ENCODE results near the gene TTC31.
A peak's percentile ranks its signal among the peaks of the same experiment; 100 is the strongest.

Gene TTC31

DNA sequence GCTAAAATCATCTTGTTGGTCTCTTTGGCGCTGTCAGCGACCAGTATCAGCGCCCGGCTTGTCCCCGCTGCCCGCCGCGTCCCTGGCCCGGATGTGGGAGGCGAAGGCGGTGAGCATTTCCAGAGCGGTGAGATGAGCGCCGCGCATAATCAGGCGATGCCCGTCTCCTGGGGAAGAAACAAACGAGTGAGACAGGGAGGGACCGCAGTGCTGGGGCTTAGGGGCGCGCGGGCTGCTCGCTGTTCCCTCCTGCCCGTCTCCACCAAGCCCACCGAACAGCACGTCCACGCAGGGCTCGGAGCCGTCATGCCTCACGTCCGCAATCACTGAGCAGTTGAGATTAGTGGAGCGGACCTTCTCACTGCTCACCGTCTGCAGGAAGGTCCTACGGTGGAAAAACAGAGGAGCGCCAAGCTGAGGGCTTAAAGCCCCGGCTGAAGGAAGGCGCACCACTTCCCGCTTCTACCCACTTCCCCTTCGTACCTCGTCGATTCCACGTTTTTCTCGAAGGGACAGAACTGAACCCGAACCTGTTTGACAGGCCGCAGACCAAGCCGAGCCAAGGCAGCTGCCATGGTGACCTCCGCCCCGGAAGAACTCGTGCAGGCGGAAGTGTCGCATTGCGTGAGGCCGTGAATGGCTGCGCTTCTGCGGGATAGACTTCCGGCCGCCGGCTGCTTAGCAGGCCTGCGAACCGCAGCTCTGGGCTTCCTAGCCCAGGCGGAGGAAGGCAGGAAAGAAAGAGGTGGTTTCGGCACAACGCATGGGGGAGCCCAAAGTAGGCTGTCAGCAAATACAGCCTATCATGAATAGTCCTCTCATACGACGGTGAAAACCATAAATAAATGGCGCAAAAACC, 10.6 kb upstream of the TTC31 start, which contains the start of gene MRPL53:
Gene MRPL53, minus strand, starts transcription at position 595 of the 859 bp plus-strand sequence. Its CDS starts 20 bp downstream, at position 575.
- peak; percentile 88 for DNase-seq (ENCODE audit: extremely low spot score)
- POLR2A ChIA-PET = interaction anchor here (0.8 to 2.3 kb wide), 3 partner anchors 10 to 66 kb away, joined by 3 to 8 read pairs (median 4); partner anchors contain the start of genes CCDC142, TTC31 and WBP1
- CTCF ChIA-PET = interaction anchor here (1.0 to 4.1 kb wide), 6 partner anchors 10 to 114 kb away, joined by 3 to 27 read pairs (median 14); partner anchors contain the start of genes CCDC142, INO80B, TTC31 and WBP1
- TF ChIP-seq, protein P1, sequence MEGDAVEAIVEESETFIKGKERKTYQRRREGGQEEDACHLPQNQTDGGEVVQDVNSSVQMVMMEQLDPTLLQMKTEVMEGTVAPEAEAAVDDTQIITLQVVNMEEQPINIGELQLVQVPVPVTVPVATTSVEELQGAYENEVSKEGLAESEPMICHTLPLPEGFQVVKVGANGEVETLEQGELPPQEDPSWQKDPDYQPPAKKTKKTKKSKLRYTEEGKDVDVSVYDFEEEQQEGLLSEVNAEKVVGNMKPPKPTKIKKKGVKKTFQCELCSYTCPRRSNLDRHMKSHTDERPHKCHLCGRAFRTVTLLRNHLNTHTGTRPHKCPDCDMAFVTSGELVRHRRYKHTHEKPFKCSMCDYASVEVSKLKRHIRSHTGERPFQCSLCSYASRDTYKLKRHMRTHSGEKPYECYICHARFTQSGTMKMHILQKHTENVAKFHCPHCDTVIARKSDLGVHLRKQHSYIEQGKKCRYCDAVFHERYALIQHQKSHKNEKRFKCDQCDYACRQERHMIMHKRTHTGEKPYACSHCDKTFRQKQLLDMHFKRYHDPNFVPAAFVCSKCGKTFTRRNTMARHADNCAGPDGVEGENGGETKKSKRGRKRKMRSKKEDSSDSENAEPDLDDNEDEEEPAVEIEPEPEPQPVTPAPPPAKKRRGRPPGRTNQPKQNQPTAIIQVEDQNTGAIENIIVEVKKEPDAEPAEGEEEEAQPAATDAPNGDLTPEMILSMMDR (IDR thresholded peaks at IDR 0.05; ENCODE audit: control extremely low read depth, extremely low read depth, low read depth, missing control alignments) = no peak

DNA sequence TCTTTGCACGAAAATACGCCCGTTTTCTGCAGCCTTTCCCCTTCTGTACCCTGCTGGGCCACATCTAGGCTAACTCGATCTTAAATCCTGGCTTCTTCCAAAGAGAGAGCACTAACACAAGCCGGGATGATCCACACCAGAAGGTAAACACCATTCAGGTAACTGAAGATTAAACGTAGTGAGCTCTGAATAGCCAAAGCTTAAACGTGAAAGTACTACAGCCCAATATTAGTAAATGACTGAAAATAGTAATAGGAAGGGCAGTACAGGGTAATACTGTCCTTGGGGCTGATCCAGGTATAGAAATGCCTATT, 10.0 kb upstream of the TTC31 start:
- TF ChIP-seq, protein P1 (IDR thresholded peaks at IDR 0.05; ENCODE audit: control extremely low read depth, extremely low read depth, low read depth, missing control alignments) = no peak
- no peak for DNase-seq (ENCODE audit: extremely low spot score)
- CTCF ChIA-PET = interaction anchor here (1.0 to 4.1 kb wide), 6 partner anchors 9 to 114 kb away, joined by 3 to 27 read pairs (median 14); partner anchors contain the start of genes CCDC142, INO80B, TTC31 and WBP1
- POLR2A ChIA-PET = interaction anchor here (0.8 to 2.3 kb wide), 2 partner anchors 15 to 66 kb away, joined by 3 to 8 read pairs; partner anchors contain the start of gene WBP1

DNA sequence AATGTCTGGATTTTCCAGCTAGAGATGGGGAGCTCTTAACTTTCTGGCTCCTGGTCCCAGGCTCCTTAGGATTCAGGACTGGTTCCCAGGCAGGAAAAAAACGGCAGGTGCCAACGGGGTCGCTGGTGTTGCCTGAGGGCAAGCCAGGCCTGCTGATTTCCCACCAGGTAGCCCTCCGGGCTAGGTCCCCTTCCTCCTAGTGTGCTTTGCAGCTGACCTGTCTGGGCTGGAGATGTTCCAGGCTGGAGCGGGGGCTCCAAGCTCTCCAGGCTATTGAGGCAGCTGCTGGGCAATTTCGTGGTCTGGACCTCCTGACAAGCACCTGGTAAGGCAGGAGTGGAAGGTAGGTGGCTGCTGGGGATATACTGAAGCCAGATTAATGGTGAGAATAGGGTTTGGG, 8.4 kb upstream of the TTC31 start:
- TF ChIP-seq, protein P1 (IDR thresholded peaks at IDR 0.05; ENCODE audit: control extremely low read depth, extremely low read depth, low read depth, missing control alignments) = no peak
- ChIA-PET POLR2A (interaction anchor here (0.7 to 0.8 kb wide), 2 partner anchors 16 to 19 kb away, joined by 3 to 4 read pairs; partner anchors contain the start of gene WBP1), CTCF (interaction anchor here (1.1 to 4.1 kb wide), 15 partner anchors 9 to 652 kb away, joined by 3 to 27 read pairs (median 5); partner anchors contain the start of genes CCDC142, INO80B, MOGS and TTC31)
- DNase-seq (ENCODE audit: extremely low spot score) = no peak

DNA sequence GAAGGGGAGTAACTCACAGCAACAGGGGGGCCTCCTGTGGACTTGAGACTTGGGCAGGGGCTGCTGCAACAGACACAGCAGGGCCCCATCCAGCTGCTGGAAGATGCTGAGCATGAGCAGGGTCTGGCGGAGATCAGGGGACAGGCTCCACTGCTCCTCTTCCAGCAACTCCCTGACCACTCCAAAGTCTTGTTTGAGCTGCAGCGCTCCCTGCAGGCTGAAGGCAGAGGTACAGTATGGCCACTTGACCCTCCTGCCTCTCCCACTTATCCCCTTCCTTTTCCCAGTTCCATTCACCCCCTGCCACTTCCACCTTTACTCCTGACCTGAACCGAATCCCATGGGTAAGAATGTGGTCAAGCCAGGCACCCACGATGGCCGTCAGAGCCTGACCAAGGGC, 8.0 kb upstream of the TTC31 start:
- TF ChIP-seq, protein P1 (IDR thresholded peaks at IDR 0.05; ENCODE audit: control extremely low read depth, extremely low read depth, low read depth, missing control alignments) = peak; percentile 43
- ChIA-PET POLR2A (interaction anchor here (1.0 kb wide), 1 partner anchor 17 kb away, joined by 4 read pairs; the partner anchor contains the start of gene WBP1), CTCF (interaction anchor here (1.1 to 4.1 kb wide), 18 partner anchors 8 to 652 kb away, joined by 3 to 27 read pairs (median 5); partner anchors contain the start of genes CCDC142, INO80B, MOGS and TTC31)
- DNase-seq (ENCODE audit: extremely low spot score) = no peak

DNA sequence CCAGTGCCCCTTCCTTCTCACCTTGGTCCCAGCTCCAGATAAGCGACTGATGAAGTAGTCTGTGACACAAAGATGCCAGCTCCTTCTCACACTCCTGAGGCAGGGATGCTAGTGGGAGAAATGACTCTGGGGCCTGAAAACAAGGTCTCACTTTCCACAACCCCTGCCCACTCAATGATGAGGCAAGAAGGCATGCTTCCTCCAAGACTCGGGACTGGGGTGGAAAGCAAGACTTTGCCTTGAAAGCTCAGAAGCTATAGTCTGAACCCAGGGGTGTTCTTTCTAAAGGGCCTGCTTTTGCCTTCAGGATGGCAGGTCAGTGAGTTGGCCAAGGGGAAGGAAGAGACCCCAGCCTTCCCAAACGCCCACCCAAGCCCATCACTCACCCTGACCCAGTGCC, 1.4 kb upstream of the TTC31 start:
- TF ChIP-seq, protein P1 (IDR thresholded peaks at IDR 0.05; ENCODE audit: control extremely low read depth, extremely low read depth, low read depth, missing control alignments) = no peak
- DNase-seq (ENCODE audit: extremely low spot score) = no peak
- ChIA-PET CTCF (interaction anchor here (0.8 to 5.3 kb wide), 16 partner anchors 8 to 232 kb away, joined by 3 to 106 read pairs (median 8); partner anchors contain the start of genes MOGS, MRPL53, PCGF1 and WBP1), POLR2A (interaction anchor here (0.6 to 1.2 kb wide), 5 partner anchors 14 to 658 kb away, joined by 3 to 4 read pairs (median 3); no protein-coding TSS in a partner anchor)

All from GM10248 (cell line).